H9 (cell line): Measurements from ENCODE around the gene LYVE1. TPM values are rescaled to one million over a fixed set of nuclear protein-coding genes. Genes with fewer than 3 reads are reported as not detected.

Experiments used
- DNase-seq: peaks from one replicate; pipeline ENCODE4 v3.0.0-alpha.2; 2017
- H2AFZ ChIP-seq: one replicate; pipeline ENCODE4 v1.6.1; 2013; ENCODE audit warnings: mild to moderate bottlenecking, low read length, control low read depth, moderate library complexity
- H2AK5ac ChIP-seq: 2 replicates; pipeline ENCODE4 v1.6.1; 2013; ENCODE audit warnings: low read length, control low read depth, mixed read lengths; ENCODE audit not compliant: insufficient read length
- H2BK120ac ChIP-seq: one replicate; pipeline ENCODE4 v1.6.1; 2013; ENCODE audit warnings: low read depth, mild to moderate bottlenecking, low read length, control low read depth, inconsistent platforms; ENCODE audit not compliant: poor library complexity, severe bottlenecking
- H2BK12ac ChIP-seq: 2 replicates; pipeline ENCODE4 v1.6.1; 2013; ENCODE audit warnings: low read length, control low read depth, mixed read lengths, low read depth; ENCODE audit not compliant: insufficient read length
- H2BK15ac ChIP-seq: 2 replicates; pipeline ENCODE4 v1.6.1; 2013; ENCODE audit warnings: low read depth, low read length, control low read depth
- H2BK20ac ChIP-seq: one replicate; pipeline ENCODE4 v1.6.1; 2013; ENCODE audit warnings: low read depth, mild to moderate bottlenecking, low read length, control low read depth, inconsistent platforms; ENCODE audit not compliant: poor library complexity, severe bottlenecking
- H2BK5ac ChIP-seq: 2 replicates; pipeline ENCODE4 v1.6.1; 2013; ENCODE audit warnings: low read length, control low read depth, mixed read lengths; ENCODE audit not compliant: insufficient read length
- H3K14ac ChIP-seq: 2 replicates; pipeline ENCODE4 v1.6.1; 2013; ENCODE audit warnings: low read length, control low read depth; ENCODE audit not compliant: insufficient read depth
- H3K18ac ChIP-seq: 2 replicates; pipeline ENCODE4 v1.6.1; 2013; ENCODE audit warnings: low read depth, mild to moderate bottlenecking, mixed read lengths, low read length, control low read depth; ENCODE audit not compliant: insufficient read length
- H3K23ac ChIP-seq: 2 replicates; pipeline ENCODE4 v1.6.1; 2013; ENCODE audit warnings: low read length, control low read depth, mixed read lengths, low read depth; ENCODE audit not compliant: insufficient read length
- H3K23me2 ChIP-seq: 2 replicates; pipeline ENCODE4 v1.6.1; 2013; ENCODE audit warnings: low read depth, mild to moderate bottlenecking, mixed read lengths, low read length, control low read depth; ENCODE audit not compliant: insufficient read length, poor library complexity, severe bottlenecking
- H3K27ac ChIP-seq: 2 replicates; pipeline ENCODE4 v1.5.1; 2013; ENCODE audit warnings: low read length, control low read depth, mixed read lengths, low read depth; ENCODE audit not compliant: insufficient read length
- H3K27me3 ChIP-seq: 2 replicates; pipeline ENCODE4 v1.6.1; 2013; ENCODE audit warnings: low read length, control low read depth, inconsistent platforms; ENCODE audit not compliant: insufficient read depth
- H3K4ac ChIP-seq: 2 replicates; pipeline ENCODE4 v1.6.1; 2013; ENCODE audit warnings: low read depth, mild to moderate bottlenecking, control low read depth, inconsistent platforms, low read length, moderate library complexity
- H3K4me1 ChIP-seq: 2 replicates; pipeline ENCODE4 v1.6.1; 2013; ENCODE audit warnings: low read length, control low read depth, inconsistent platforms; ENCODE audit not compliant: insufficient read depth
- H3K4me2 ChIP-seq: 2 replicates; pipeline ENCODE4 v1.6.1; 2013; ENCODE audit warnings: low read length, control low read depth, mixed read lengths; ENCODE audit not compliant: insufficient read length, insufficient read depth
- H3K56ac ChIP-seq: 2 replicates; pipeline ENCODE4 v1.6.1; 2013; ENCODE audit warnings: low read depth, mild to moderate bottlenecking, mixed read lengths, low read length, control low read depth; ENCODE audit not compliant: insufficient read length
- H3K79me1 ChIP-seq: 2 replicates; pipeline ENCODE4 v1.6.1; 2013; ENCODE audit warnings: low read depth, mild to moderate bottlenecking, moderate library complexity, low read length, control low read depth, inconsistent platforms; ENCODE audit not compliant: insufficient read depth, poor library complexity, severe bottlenecking
- H3K79me2 ChIP-seq: 2 replicates; pipeline ENCODE4 v1.6.1; 2013; ENCODE audit warnings: low read length, control low read depth, inconsistent platforms; ENCODE audit not compliant: insufficient read depth
- H3K9ac ChIP-seq: 2 replicates; pipeline ENCODE4 v1.6.1; 2013; ENCODE audit warnings: low read length, control low read depth, mixed read lengths; ENCODE audit not compliant: insufficient read length; ENCODE audit errors: extremely low read depth
- H3K9me3 ChIP-seq: one replicate; pipeline ENCODE4 v1.6.1; 2013; ENCODE audit warnings: low read depth, low read length, inconsistent platforms; ENCODE audit not compliant: control insufficient read depth
- H3T11ph ChIP-seq: one replicate; pipeline ENCODE4 v1.6.1; 2013; ENCODE audit warnings: mild to moderate bottlenecking, low read length, control low read depth, inconsistent platforms
- H4K20me1 ChIP-seq: one replicate; pipeline ENCODE4 v1.6.1; 2013; ENCODE audit not compliant: control insufficient read depth, insufficient read length, insufficient read depth
- H4K5ac ChIP-seq: 2 replicates; pipeline ENCODE4 v1.6.1; 2013; ENCODE audit warnings: low read depth, mild to moderate bottlenecking, mixed read lengths, low read length, control low read depth; ENCODE audit not compliant: insufficient read length
- H4K8ac ChIP-seq: replicated peaks from 2 replicates; pipeline ENCODE4 v1.6.1; 2013; ENCODE audit warnings: low read length, control low read depth, mixed read lengths, low read depth; ENCODE audit not compliant: insufficient read length
- H4K91ac ChIP-seq: 2 replicates; pipeline ENCODE4 v1.6.1; 2013; ENCODE audit warnings: low read depth, mild to moderate bottlenecking, moderate library complexity, mixed read lengths, low read length, control low read depth; ENCODE audit not compliant: insufficient read length
- H3K27ac Mint-ChIP-seq, 3 experiments: 2 replicates in 2 of 3; 3 replicates in 1 of 3; pipeline ENCODE4 v1.8.0; 2020 to 2021; ENCODE audit warnings: mixed read lengths in 3 of 3, mild to moderate bottlenecking in 1 of 3, moderate library complexity in 1 of 3
- H3K27me3 Mint-ChIP-seq: 2 replicates; pipeline ENCODE4 v1.8.0; 2021; ENCODE audit warnings: low read depth, mild to moderate bottlenecking, moderate library complexity, mixed read lengths
- H3K36me3 Mint-ChIP-seq, 3 experiments: 2 replicates in 2 of 3; 3 replicates in 1 of 3; pipeline ENCODE4 v1.8.0; 2020 to 2021; ENCODE audit warnings: low read depth in 3 of 3, mixed read lengths in 3 of 3; ENCODE audit not compliant: insufficient read depth in 1 of 3
- H3K4me1 Mint-ChIP-seq, 2 experiments: 2 replicates each; pipeline ENCODE4 v1.8.0; 2020; ENCODE audit warnings: mixed read lengths in 2 of 2
- H3K4me3 Mint-ChIP-seq, 2 experiments: 2 replicates in 1 of 2; 3 replicates in 1 of 2; pipeline ENCODE4 v1.8.0; 2020 to 2021; ENCODE audit warnings: mild to moderate bottlenecking in 2 of 2, mixed read lengths in 2 of 2, moderate library complexity in 1 of 2
- H3K9me3 Mint-ChIP-seq, 2 experiments: 2 replicates in 1 of 2; 3 replicates in 1 of 2; pipeline ENCODE4 v1.8.0; 2020; ENCODE audit warnings: mild to moderate bottlenecking in 2 of 2, mixed read lengths in 2 of 2, moderate library complexity in 1 of 2
- WGBS: extraction: QIAGEN DNeasy Blood & Tissue Kit; methylation state at CpG from one replicate; pipeline ENCODE4 v1.1.7; 2013; ENCODE audit warnings: missing lambda C conversion rate, low lambda C conversion rate, mixed read lengths; ENCODE audit not compliant: insufficient read length; ENCODE audit errors: extremely low coverage; 5-methylcytosine and 5-hydroxymethylcytosine counted together
- total RNA-seq: library from RNA; stranded (reverse); gene quantifications from 2 replicates; pipeline ENCODE4 v1.2.1, GENCODE V29; 2021
- TF ChIP-seq, protein P1 (sequence below): fragments of 200-600 bp; sonication (generic); conservative IDR thresholded peaks from 3 replicates; pipeline ENCODE4 v1.8.0; 2021; ENCODE audit warnings: antibody characterized with exemption, mild to moderate bottlenecking

Gene LYVE1
- total RNA-seq, 1 experiment from 2014 or later = not detected

DNA sequence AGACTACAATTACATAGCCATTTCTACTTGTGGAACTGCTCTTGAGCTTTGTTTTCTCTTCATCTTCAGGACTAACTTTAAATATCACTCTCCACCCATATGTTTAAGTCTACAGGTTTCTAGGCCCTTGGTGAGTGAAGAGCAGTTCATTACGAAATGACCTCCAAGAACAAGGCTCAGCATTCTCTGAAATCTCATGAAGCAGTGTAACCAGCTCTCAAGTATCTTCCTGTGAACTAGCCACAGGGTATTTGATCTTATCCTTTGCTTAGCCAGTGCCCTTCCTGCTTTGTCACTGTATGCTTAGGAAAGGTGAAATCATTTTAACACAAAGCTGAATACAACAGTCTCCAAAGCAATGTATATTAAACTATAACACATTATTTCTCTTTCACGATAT is 20.4 kb upstream of the LYVE1 start:
- no peak for DNase-seq
- no peaks in the 10 kb centered on the region for H3K9me3 Mint-ChIP-seq
- H2AFZ ChIP-seq = no peak overlapping the region
- no peak overlapping the region for H3K23ac ChIP-seq
- H3K9me3 ChIP-seq = no peaks in the 10 kb centered on the region
- H3K79me2 ChIP-seq = no peaks in the 10 kb centered on the region
- H3K4me1 Mint-ChIP-seq = peaks cover 0 to 5% of the 10 kb centered on the region in 2 experiments; a peak in 2 of 4 replicates
- H2BK20ac ChIP-seq = no peak overlapping the region
- H4K5ac ChIP-seq = no peak overlapping the region
- H3K27ac Mint-ChIP-seq = no peak overlapping the region
- H2BK5ac ChIP-seq = no peak overlapping the region
- no peaks in the 10 kb centered on the region for H3K27me3 ChIP-seq
- peaks cover 0 to 2% (median 0%) of the 10 kb centered on the region in 3 experiments; a peak in 1 of 7 replicates for H3K36me3 Mint-ChIP-seq
- H2BK15ac ChIP-seq = no peak overlapping the region
- H3K18ac ChIP-seq = no peak overlapping the region
- no peaks in the 10 kb centered on the region for H3K79me1 ChIP-seq
- H2BK120ac ChIP-seq = no peak overlapping the region
- H4K91ac ChIP-seq = no peak overlapping the region
- H3K27me3 Mint-ChIP-seq = no peaks in the 10 kb centered on the region
- H3K9ac ChIP-seq = no peak overlapping the region
- no peaks in the 10 kb centered on the region for H3K23me2 ChIP-seq
- no peak overlapping the region for H2AK5ac ChIP-seq
- no peak overlapping the region for H4K8ac ChIP-seq
- no CpG with 5 or more reads among the region's 2 CpGs for WGBS
- H3K56ac ChIP-seq = no peak overlapping the region
- no peak overlapping the region for H2BK12ac ChIP-seq
- no peak overlapping the region for H3K27ac ChIP-seq
- H3K4me2 ChIP-seq = no peak overlapping the region
- no peak overlapping the region for H3K14ac ChIP-seq
- no peaks in the 10 kb centered on the region for H3K4me1 ChIP-seq
- H4K20me1 ChIP-seq = no peaks in the 10 kb centered on the region
- H3K4me3 Mint-ChIP-seq = no peak overlapping the region
- TF ChIP-seq, protein P1, sequence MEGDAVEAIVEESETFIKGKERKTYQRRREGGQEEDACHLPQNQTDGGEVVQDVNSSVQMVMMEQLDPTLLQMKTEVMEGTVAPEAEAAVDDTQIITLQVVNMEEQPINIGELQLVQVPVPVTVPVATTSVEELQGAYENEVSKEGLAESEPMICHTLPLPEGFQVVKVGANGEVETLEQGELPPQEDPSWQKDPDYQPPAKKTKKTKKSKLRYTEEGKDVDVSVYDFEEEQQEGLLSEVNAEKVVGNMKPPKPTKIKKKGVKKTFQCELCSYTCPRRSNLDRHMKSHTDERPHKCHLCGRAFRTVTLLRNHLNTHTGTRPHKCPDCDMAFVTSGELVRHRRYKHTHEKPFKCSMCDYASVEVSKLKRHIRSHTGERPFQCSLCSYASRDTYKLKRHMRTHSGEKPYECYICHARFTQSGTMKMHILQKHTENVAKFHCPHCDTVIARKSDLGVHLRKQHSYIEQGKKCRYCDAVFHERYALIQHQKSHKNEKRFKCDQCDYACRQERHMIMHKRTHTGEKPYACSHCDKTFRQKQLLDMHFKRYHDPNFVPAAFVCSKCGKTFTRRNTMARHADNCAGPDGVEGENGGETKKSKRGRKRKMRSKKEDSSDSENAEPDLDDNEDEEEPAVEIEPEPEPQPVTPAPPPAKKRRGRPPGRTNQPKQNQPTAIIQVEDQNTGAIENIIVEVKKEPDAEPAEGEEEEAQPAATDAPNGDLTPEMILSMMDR = no peak
- no peak overlapping the region for H3T11ph ChIP-seq
- H3K4ac ChIP-seq = no peak overlapping the region
